Karpas-422 (cell line): ENCODE results near the gene NR2E3. TPM values are rescaled to one million over a fixed set of nuclear protein-coding genes. Genes with fewer than 3 reads are reported as not detected.

ENCODE experiments used
- DNase-seq: peaks from one replicate; pipeline ENCODE4 v3.0.0-alpha.2; 2015
- H2AFZ ChIP-seq: fragments of 200-600 bp; sonication (generic); 2 replicates; pipeline ENCODE4 v1.6.1; 2014; ENCODE audit warnings: antibody characterized with exemption, low read length, mixed read lengths
- H3K27ac ChIP-seq: fragments of 200-600 bp; sonication (generic); 2 replicates; pipeline ENCODE4 v1.5.1; 2014; ENCODE audit warnings: mild to moderate bottlenecking, low read length, moderate library complexity
- H3K27me3 ChIP-seq: fragments of 200-600 bp; sonication (generic); 2 replicates; pipeline ENCODE4 v1.6.1; 2014; ENCODE audit warnings: low read length, mixed read lengths
- H3K36me3 ChIP-seq: fragments of 200-600 bp; sonication (generic); 2 replicates; pipeline ENCODE4 v1.6.1; 2014; ENCODE audit warnings: low read length, mixed read lengths; ENCODE audit not compliant: insufficient read depth
- H3K4me1 ChIP-seq: fragments of 200-600 bp; sonication (generic); 2 replicates; pipeline ENCODE4 v1.6.1; 2014; ENCODE audit warnings: mild to moderate bottlenecking, low read length, mixed read lengths
- H3K4me2 ChIP-seq: fragments of 200-600 bp; sonication (generic); 2 replicates; pipeline ENCODE4 v1.6.1; 2014; ENCODE audit warnings: low read length, low read depth, mild to moderate bottlenecking; ENCODE audit not compliant: poor library complexity, severe bottlenecking
- H3K4me3 ChIP-seq: fragments of 200-600 bp; sonication (generic); 2 replicates; pipeline ENCODE4 v1.5.1; 2014; ENCODE audit warnings: mild to moderate bottlenecking, antibody characterized with exemption, low read length, mixed read lengths
- H3K79me2 ChIP-seq: fragments of 200-600 bp; sonication (generic); 2 replicates; pipeline ENCODE4 v1.6.1; 2014; ENCODE audit warnings: mild to moderate bottlenecking, low read length, mixed read lengths
- H3K9ac ChIP-seq: fragments of 200-600 bp; sonication (generic); 2 replicates; pipeline ENCODE4 v1.6.0; 2014; ENCODE audit warnings: low read length
- H3K9me2 ChIP-seq: fragments of 200-600 bp; sonication (generic), shearing (Covaris generic); replicated peaks from 2 replicates; pipeline ENCODE4 v1.6.0; 2014; ENCODE audit warnings: mild to moderate bottlenecking, low read length, moderate library complexity; ENCODE audit not compliant: insufficient read depth
- H3K9me3 ChIP-seq: fragments of 300-700, 200-600 bp; sonication (generic); 2 replicates; pipeline ENCODE4 v1.6.1; 2014; ENCODE audit warnings: low read length, mixed read lengths
- H4K20me1 ChIP-seq: fragments of 200-600 bp; sonication (generic); 2 replicates; pipeline ENCODE4 v1.6.1; 2014; ENCODE audit warnings: mild to moderate bottlenecking, antibody characterized with exemption, low read length, low read depth; ENCODE audit not compliant: insufficient read depth
- total RNA-seq: library from RNA; depleted of rRNA; stranded (reverse); fragments of >200 nt; shearing (Covaris generic); gene quantifications from 2 replicates; pipeline ENCODE4 v1.2.3, GENCODE V29; 2014; ENCODE audit warnings: low replicate concordance

The NR2E3 gene
- total RNA-seq, 1 experiment from 2014 or later, result not detected

DNA sequence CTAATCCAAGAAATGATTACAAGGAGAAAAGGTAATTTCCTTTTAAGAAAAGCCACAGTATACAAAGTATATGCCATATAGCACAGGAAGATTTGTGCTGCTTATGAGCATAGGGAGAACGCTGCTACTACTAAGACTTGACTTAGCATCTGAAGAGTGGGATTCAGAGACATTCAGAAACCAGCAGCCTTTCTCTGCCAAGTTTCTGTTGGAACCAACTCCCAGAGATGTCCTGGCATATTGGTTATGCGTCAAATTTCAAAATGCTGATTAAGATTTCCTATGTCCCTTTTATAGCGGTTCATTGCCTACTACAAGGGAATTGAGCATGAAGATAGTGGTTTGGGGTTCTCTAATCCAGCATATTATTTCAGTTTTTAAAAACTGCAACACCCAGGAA is 4.9 kb downstream of the NR2E3 start:
- H2AFZ ChIP-seq, result no peak overlapping the region
- no peak overlapping the region for H3K27ac ChIP-seq

DNA sequence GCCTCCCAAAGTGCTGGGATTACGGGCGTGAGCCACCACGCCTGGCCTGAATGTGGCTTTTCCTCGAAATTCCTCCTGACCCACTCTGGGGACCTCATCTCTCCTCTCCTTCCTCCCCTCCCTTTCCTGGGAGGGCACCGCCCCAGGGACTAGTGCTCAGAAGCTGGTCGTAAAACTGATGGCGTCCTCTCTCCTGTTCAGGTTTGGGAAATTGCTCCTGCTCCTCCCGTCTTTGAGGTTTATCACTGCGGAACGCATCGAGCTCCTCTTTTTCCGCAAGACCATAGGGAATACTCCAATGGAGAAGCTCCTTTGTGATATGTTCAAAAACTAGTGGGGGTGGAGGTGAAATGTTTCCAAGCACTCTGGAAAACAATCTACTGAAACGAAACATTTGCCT is 7.0 kb downstream of the NR2E3 start:
- H3K27me3 ChIP-seq, result no peaks in the 10 kb centered on the region

More for the DNA sequence above, 4.9 kb downstream of the NR2E3 start:
- Histone ChIP-seq H3K79me2 (no peaks in the 10 kb centered on the region), H3K4me1 (no peaks in the 10 kb centered on the region), H3K36me3 (no peaks in the 10 kb centered on the region; the same call in 1 of the 2 replicates), H3K9me3 (no peaks in the 10 kb centered on the region), H3K9me2 (no peaks in the 10 kb centered on the region), H3K27me3 (no peaks in the 10 kb centered on the region), H4K20me1 (no peaks in the 10 kb centered on the region), H3K9ac (no peak overlapping the region), H3K4me2 (no peak overlapping the region), H3K4me3 (no peak overlapping the region)
- no peak for DNase-seq

DNA sequence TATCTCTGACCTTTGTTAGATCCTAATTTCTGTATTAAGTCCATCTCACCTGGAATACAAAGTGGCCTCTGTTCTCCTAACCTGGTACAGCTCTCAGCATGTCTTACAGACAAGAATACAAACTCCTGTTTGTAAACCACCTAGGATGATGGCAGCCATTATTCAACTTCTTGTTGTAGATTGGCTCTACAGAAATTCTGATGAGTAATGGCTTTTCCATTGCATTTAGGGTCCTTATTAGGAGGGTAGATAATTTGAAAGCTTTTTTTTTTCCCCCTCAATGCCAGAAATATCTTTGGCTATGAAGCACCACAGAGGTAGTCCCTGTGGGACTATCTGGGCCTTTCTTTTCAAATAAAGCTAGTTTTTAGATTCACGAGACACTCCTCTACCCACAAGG is 9.8 kb downstream of the NR2E3 start:
- H3K9ac ChIP-seq, result no peak overlapping the region
- H3K9me2 ChIP-seq, result no peaks in the 10 kb centered on the region
- H3K4me2 ChIP-seq, result no peak overlapping the region
- H3K27ac ChIP-seq, result no peak overlapping the region
- H3K9me3 ChIP-seq, result peaks cover 12% of the 10 kb centered on the region
- H3K36me3 ChIP-seq, result peaks cover 36% of the 10 kb centered on the region
- DNase-seq, result no peak
- no peaks in the 10 kb centered on the region for H4K20me1 ChIP-seq
- no peak overlapping the region for H3K4me3 ChIP-seq
- no peak overlapping the region for H2AFZ ChIP-seq
- H3K27me3 ChIP-seq, result no peaks in the 10 kb centered on the region
- H3K79me2 ChIP-seq, result no peaks in the 10 kb centered on the region
- no peaks in the 10 kb centered on the region for H3K4me1 ChIP-seq

More for the DNA sequence above, 7.0 kb downstream of the NR2E3 start:
- no peak for DNase-seq
- H3K4me1 ChIP-seq, result no peaks in the 10 kb centered on the region
- no peaks in the 10 kb centered on the region for H4K20me1 ChIP-seq
- H3K27ac ChIP-seq, result no peak overlapping the region
- H3K9me2 ChIP-seq, result no peaks in the 10 kb centered on the region
- no peak overlapping the region for H3K9ac ChIP-seq
- no peak overlapping the region for H2AFZ ChIP-seq
- H3K36me3 ChIP-seq, result peaks cover 11% of the 10 kb centered on the region
- H3K79me2 ChIP-seq, result no peaks in the 10 kb centered on the region
- no peak overlapping the region for H3K4me3 ChIP-seq
- no peak overlapping the region for H3K4me2 ChIP-seq
- peaks cover 8% of the 10 kb centered on the region for H3K9me3 ChIP-seq

DNA sequence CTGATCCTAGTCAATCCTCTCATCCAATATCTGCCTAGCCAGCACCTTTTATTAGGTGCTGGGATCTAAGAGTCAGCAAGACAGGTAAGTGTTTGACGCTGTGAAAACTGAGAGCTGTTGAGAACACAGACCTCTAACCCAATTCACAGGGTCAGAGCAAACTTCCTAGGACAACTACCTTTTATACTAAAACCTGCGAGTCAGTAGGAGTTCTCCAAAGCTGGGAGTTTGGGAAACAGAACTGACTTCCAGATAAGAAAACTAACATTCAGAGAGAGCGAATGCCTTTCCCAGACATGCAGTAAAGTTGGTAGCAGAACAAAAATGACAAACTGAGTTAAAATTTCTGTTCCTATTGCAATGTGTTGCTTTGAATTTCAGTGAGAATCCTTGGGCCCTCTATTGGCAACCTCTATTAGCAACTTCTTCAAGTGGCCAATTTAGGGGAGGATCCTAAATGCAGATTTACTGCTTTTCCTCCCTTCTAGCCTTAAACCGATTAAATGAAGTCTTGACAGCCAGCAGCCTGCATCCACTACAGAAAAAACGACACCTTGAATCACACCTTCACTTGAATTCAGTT is 11.3 kb downstream of the NR2E3 start:
- H3K9me2 ChIP-seq, result no peaks in the 10 kb centered on the region
- peaks cover 50% of the 10 kb centered on the region for H3K36me3 ChIP-seq
- H2AFZ ChIP-seq, result no peak overlapping the region
- no peak overlapping the region for H3K9ac ChIP-seq
- no peak overlapping the region for H3K4me3 ChIP-seq
- no peak overlapping the region for H3K4me2 ChIP-seq
- no peak for DNase-seq
- no peaks in the 10 kb centered on the region for H3K79me2 ChIP-seq
- H3K4me1 ChIP-seq, result no peaks in the 10 kb centered on the region
- no peak overlapping the region for H3K27ac ChIP-seq
- H3K9me3 ChIP-seq, result peaks cover 12% of the 10 kb centered on the region
- no peaks in the 10 kb centered on the region for H3K27me3 ChIP-seq
- no peaks in the 10 kb centered on the region for H4K20me1 ChIP-seq

DNA sequence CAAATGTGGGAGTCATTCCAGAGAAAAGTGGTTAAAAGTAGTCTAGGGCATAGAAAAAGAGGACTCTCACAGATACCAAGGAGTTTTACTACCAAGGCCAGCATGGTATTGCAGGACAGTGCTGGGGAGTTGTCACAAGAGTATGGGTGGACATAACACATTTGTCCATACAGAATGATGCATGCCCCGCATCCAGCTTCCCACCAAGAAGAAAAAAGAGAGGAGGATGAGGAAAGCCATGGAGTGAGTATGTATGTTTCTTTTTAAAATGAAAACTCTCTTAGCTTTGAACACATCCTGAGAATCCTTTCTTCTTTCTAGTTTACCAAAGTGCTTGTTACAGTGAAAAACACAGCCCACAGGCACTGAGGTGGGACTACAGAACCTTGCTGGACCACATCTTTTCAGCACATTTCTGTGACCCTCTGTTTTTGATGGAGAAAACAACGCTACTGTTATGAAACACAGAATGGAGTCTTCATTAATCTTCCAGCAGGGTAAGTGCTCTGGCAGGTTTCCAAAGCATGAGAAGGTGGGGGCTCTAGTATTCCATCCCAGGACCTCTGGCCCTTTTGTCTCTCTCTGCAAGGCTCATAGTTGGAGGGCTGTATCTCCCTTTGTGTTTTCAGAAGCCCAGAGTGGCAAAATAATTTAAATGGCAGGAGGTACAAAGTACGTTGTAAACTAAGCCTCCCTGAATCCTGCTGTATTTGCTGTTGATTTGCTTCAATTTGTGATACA is 12.7 kb downstream of the NR2E3 start:
- Histone ChIP-seq H3K4me3 (no peak overlapping the region), H2AFZ (no peak overlapping the region), H3K9me2 (no peaks in the 10 kb centered on the region), H3K9me3 (peaks cover 12% of the 10 kb centered on the region), H4K20me1 (no peaks in the 10 kb centered on the region), H3K27ac (no peak overlapping the region), H3K9ac (no peak overlapping the region), H3K36me3 (peaks cover 65% of the 10 kb centered on the region), H3K79me2 (no peaks in the 10 kb centered on the region), H3K27me3 (no peaks in the 10 kb centered on the region), H3K4me1 (no peaks in the 10 kb centered on the region), H3K4me2 (no peak overlapping the region)
- DNase-seq, result no peak

DNA sequence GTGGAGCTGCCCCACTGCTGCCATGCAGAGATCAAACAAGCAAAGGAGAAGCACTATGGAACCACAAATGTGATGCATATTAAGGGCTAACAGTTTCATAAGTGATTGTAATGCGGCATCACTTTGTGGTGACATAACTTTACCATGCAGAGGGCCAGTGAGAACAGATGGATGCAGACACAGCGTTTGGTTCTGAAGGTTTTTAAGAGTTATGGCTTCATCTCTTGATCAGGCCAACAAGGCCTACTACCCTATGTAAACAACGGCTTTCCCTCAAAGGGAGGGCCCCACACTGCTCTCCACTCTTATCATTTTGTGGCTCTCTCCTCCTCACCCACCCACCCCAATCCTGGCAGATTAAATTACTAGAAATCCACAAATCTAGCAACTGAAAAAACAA is 13.4 kb downstream of the NR2E3 start:
- Histone ChIP-seq H3K79me2 (no peaks in the 10 kb centered on the region), H3K4me3 (no peak overlapping the region), H3K27ac (no peak overlapping the region), H3K36me3 (peaks cover 72% of the 10 kb centered on the region), H3K9ac (no peak overlapping the region), H3K27me3 (no peaks in the 10 kb centered on the region), H4K20me1 (no peaks in the 10 kb centered on the region), H2AFZ (no peak overlapping the region), H3K9me2 (no peaks in the 10 kb centered on the region), H3K4me2 (no peak overlapping the region), H3K9me3 (peaks cover 12% of the 10 kb centered on the region), H3K4me1 (no peaks in the 10 kb centered on the region)
- no peak for DNase-seq

DNA sequence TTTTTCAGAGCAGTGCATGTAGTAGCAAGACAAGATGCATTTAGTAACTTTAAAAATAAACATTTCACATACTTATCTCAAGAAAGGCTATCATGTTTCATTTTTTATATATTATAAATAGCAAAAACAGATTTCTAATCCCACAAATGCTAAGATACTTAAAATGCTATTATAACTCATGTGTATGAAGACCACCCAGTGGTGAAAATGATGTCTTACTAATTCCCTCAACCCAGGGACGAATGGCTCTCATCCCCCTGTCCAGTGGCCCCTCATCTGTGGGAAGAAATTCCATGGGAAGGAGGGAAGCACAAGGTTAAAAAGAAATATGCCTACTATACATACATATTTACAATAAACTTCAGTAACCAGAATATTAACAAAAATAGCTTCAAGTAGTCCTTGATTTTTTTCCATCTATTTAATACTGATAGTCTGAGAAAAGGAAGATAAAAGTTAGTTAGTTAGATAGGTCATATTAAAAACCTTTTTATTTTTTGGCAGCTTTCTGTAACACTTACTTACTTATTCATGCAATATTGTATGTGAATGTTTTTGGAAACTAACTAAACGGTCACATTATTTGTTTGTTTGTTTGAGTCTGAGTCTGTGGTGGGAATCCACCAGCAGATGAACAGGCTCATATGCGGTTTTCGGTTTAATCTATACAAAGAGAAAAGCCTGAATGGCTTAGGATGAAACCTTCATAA is 14.8 kb downstream of the NR2E3 start:
- H3K4me1 ChIP-seq, result no peaks in the 10 kb centered on the region
- H3K27me3 ChIP-seq, result no peaks in the 10 kb centered on the region
- no peak overlapping the region for H3K9ac ChIP-seq
- no peaks in the 10 kb centered on the region for H4K20me1 ChIP-seq
- no peak overlapping the region for H3K27ac ChIP-seq
- peaks cover 86% of the 10 kb centered on the region for H3K36me3 ChIP-seq
- peak; percentile 39 for DNase-seq
- H2AFZ ChIP-seq, result no peak overlapping the region
- H3K79me2 ChIP-seq, result no peaks in the 10 kb centered on the region
- no peak overlapping the region for H3K4me3 ChIP-seq
- H3K9me3 ChIP-seq, result peaks cover 12% of the 10 kb centered on the region
- no peaks in the 10 kb centered on the region for H3K9me2 ChIP-seq
- H3K4me2 ChIP-seq, result no peak overlapping the region

DNA sequence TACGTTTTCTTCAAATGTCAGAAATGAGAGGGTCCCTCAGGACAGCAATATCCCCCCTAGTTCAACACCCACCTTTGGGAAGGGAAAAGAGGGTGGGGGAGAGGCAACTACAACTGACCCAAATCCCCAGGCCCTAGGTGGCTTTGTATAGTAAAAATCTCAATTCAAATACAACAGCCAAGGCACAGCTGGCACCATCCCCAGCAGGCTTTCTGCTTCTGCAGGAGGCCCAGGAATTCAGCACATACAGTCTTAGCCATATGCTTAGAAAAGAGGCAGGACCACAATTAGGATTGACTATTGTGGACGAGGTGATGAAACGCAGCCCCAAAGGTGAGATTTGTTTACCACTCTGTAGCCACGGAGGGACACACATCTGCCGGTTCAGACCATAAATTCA is 15.8 kb downstream of the NR2E3 start:
- H3K4me2 ChIP-seq, result no peak overlapping the region
- H3K79me2 ChIP-seq, result no peaks in the 10 kb centered on the region
- H3K9ac ChIP-seq, result no peak overlapping the region
- peaks cover 91% of the 10 kb centered on the region for H3K36me3 ChIP-seq
- H3K27ac ChIP-seq, result no peak overlapping the region
- H4K20me1 ChIP-seq, result no peaks in the 10 kb centered on the region
- no peak overlapping the region for H3K4me3 ChIP-seq
- H3K27me3 ChIP-seq, result no peaks in the 10 kb centered on the region
- peak; percentile 34 for DNase-seq
- H3K4me1 ChIP-seq, result no peaks in the 10 kb centered on the region
- no peak overlapping the region for H2AFZ ChIP-seq
- H3K9me3 ChIP-seq, result peaks cover 12% of the 10 kb centered on the region
- H3K9me2 ChIP-seq, result no peaks in the 10 kb centered on the region
